ENCODE measurements around the gene NFATC2.

DNA sequence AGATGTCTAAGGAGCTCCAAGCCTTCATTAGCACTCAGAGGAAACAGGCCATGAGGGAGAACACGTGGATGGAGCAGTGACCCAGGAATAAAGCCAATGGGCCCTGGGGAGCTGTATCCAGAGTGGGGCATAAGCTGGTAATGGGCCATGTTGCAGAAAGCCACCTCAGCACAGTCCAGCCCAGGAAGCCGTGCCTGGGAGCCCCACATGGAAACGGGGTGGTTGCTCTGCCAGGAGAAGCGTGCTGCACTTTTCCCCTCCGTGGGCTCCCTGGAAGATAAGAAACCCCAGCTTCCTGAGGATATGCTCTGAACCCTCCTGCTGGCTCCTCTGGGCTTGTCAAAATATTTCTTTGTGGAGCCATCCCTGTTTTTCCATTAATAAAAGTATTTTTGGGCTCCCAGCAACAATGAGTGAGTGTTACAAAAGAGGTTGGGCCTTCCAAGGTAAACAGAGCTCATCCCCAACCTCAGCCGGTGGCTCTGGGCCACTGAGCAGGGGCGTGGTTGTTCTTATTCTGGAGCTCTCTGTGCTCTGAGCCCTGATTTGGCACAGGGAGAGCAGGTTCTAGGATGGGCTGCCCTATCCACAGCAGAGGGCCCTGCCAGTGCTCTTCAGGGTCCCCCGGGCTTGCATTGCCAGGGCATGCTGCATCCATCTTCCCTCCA lies 31.2 kb upstream of the NFATC2 start:
- TF ChIP-seq, protein P1, sequence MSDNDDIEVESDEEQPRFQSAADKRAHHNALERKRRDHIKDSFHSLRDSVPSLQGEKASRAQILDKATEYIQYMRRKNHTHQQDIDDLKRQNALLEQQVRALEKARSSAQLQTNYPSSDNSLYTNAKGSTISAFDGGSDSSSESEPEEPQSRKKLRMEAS (IDR thresholded peaks at IDR 0.05) = no peak
- no peak for TF ChIP-seq YY1 (IDR thresholded peaks at IDR 0.05; ENCODE audit: low read depth)
- TF ChIP-seq CREB1 (IDR thresholded peaks at IDR 0.05; ENCODE audit: low read depth) = no peak
- no peak for TF ChIP-seq RAD21 (IDR thresholded peaks at IDR 0.05; ENCODE audit: low read depth)
- no peak for TF ChIP-seq TCF12 (IDR thresholded peaks at IDR 0.05; ENCODE audit: low read depth)
- TF ChIP-seq, protein P2, sequence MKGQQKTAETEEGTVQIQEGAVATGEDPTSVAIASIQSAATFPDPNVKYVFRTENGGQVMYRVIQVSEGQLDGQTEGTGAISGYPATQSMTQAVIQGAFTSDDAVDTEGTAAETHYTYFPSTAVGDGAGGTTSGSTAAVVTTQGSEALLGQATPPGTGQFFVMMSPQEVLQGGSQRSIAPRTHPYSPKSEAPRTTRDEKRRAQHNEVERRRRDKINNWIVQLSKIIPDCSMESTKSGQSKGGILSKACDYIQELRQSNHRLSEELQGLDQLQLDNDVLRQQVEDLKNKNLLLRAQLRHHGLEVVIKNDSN (IDR thresholded peaks at IDR 0.05) = no peak
- no peak for TF ChIP-seq ZBTB7A (IDR thresholded peaks at IDR 0.05; ENCODE audit: low read depth)
- TF ChIP-seq, protein P3, sequence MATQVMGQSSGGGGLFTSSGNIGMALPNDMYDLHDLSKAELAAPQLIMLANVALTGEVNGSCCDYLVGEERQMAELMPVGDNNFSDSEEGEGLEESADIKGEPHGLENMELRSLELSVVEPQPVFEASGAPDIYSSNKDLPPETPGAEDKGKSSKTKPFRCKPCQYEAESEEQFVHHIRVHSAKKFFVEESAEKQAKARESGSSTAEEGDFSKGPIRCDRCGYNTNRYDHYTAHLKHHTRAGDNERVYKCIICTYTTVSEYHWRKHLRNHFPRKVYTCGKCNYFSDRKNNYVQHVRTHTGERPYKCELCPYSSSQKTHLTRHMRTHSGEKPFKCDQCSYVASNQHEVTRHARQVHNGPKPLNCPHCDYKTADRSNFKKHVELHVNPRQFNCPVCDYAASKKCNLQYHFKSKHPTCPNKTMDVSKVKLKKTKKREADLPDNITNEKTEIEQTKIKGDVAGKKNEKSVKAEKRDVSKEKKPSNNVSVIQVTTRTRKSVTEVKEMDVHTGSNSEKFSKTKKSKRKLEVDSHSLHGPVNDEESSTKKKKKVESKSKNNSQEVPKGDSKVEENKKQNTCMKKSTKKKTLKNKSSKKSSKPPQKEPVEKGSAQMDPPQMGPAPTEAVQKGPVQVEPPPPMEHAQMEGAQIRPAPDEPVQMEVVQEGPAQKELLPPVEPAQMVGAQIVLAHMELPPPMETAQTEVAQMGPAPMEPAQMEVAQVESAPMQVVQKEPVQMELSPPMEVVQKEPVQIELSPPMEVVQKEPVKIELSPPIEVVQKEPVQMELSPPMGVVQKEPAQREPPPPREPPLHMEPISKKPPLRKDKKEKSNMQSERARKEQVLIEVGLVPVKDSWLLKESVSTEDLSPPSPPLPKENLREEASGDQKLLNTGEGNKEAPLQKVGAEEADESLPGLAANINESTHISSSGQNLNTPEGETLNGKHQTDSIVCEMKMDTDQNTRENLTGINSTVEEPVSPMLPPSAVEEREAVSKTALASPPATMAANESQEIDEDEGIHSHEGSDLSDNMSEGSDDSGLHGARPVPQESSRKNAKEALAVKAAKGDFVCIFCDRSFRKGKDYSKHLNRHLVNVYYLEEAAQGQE (IDR thresholded peaks at IDR 0.05; ENCODE audit: low read depth) = no peak
- no peak for TF ChIP-seq TAF1 (IDR thresholded peaks at IDR 0.05; ENCODE audit: low read depth)
- TF ChIP-seq FOXM1 (IDR thresholded peaks at IDR 0.05; ENCODE audit: borderline replicate concordance, low read depth) = no peak
- TF ChIP-seq CEBPB (IDR thresholded peaks at IDR 0.05) = no peak
- no peak for TF ChIP-seq EP300 (IDR thresholded peaks at IDR 0.05; ENCODE audit: borderline replicate concordance)
- TF ChIP-seq EGR1 (IDR thresholded peaks at IDR 0.05) = no peak
